NCI-H2107 (cell line): ENCODE data around the gene BECN2.

Experiments used
- DNase-seq: peaks from one replicate; lab custom pipeline; 2025; lab: John Stamatoyannopoulos, UW

The BECN2 gene

DNA sequence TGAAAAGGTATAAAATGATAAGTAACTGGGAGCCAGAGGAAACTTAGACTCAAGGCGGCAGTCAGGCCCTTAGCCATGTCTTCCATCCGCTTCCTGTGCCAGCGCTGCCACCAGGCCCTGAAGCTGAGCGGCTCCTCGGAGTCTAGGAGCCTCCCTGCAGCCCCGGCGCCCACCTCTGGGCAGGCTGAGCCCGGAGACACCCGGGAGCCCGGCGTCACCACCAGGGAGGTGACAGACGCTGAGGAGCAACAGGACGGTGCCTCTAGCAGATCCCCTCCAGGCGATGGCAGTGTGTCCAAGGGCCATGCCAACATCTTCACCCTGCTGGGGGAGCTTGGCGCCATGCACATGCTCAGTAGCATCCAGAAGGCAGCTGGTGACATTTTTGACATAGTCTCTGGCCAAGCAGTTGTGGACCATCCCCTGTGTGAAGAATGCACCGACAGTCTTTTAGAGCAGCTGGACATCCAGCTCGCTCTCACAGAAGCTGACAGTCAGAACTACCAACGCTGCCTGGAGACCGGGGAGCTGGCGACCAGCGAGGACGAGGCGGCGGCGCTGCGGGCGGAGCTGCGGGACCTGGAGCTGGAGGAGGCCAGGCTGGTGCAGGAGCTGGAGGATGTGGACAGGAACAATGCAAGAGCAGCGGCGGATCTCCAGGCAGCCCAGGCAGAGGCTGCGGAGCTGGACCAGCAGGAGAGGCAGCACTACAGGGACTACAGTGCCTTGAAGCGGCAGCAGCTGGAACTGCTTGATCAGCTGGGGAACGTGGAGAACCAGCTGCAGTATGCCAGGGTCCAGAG is at the start of gene BECN2:
Gene BECN2, plus strand, starts transcription at position 76 of the 803 bp plus-strand sequence. Its CDS starts 0 bp downstream, at position 76.
- no peak for DNase-seq

DNA sequence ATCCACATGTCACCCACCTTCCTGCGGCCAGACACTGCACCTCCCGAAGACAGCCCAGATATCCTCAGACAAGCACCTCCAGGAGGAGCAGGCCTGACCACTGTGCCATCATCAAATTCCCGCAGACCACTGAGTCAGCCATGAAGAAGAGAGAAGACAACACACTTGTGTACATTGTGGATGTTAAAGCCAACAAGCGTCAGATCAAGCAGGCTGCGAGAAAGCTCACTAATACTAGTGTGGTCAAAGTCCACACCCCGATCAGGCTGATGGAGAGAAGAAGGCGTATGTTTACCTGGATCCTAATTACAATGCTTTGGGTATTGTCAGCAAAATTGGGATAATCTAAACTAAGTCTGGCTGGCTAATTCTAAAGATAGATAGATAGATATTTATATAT is 41.4 kb upstream of the BECN2 start:
- no peak for DNase-seq

- DNase-seq: no peak
Observed at GRCh38 chr1:241917487-241917886, 40.1 kb upstream of the BECN2 start.

DNA sequence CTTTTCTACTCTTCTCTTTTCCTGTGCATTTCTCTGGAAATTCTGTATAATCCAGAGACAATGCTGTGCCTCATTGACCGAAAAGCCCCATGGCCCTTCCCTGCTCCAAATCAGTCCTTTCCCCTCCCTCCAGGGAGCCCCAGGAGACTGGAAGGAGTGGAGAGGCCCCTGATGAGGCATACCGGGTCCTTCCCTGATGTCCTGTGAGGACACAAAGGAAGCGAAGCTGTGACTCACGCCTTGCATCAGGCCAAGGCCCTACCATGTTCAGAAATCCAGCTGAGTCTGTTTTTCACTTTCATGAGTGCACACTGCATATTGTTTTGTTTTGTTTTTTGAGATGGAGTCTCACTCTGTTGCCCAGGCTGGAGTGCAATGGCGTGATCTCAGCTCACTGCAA is 38.7 kb upstream of the BECN2 start:
- DNase-seq: no peak

GRCh38 chr1:241924080-241924808 is 33.3 kb upstream of the BECN2 start:
- no peak for DNase-seq

GRCh38 chr1:241926141-241926540 is 31.4 kb upstream of the BECN2 start:
- DNase-seq: no peak

- DNase-seq: no peak
Observed at GRCh38 chr1:241927321-241927720, 30.2 kb upstream of the BECN2 start.

DNA sequence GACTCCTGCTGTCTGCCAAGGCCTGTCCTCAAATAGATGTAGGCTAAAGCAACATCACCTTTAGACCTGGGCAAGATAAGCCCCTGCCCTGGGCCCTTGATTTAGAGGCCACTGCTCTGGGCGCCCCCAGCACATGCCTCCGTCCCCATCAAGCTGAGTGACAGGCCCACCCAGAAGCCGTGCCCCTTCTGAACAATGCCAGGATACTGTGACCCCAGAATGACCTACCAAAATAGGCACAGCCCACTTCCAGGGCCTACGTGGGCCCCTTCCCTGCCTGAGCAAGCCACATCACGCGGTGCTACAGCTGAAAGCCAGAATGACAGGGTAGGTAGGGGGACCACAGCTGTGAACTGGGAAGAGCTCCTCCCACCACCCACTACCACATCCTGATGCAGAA is 24.7 kb upstream of the BECN2 start:
- DNase-seq: no peak

- no peak for DNase-seq
Observed at GRCh38 chr1:241934201-241934848, 23.2 kb upstream of the BECN2 start.

DNA sequence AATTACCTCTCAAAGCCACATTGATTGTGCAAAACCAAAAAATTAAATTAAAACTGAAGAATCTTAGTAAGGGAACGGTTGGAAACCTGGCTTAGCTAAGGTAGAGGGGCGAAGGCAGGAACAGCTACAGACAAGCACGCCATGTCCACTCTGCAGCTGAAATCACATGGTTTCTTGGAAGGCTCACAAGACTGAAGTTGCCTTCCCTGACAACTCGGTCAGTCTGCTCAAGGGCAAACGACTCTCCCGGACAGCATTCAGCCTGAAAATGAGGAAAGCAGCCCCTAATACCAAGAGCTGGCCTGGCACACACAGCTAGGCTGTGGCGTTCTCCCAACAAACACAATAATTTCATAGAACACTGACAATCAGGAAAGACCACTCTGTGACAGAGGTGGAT is 22.7 kb upstream of the BECN2 start:
- no peak for DNase-seq

DNA sequence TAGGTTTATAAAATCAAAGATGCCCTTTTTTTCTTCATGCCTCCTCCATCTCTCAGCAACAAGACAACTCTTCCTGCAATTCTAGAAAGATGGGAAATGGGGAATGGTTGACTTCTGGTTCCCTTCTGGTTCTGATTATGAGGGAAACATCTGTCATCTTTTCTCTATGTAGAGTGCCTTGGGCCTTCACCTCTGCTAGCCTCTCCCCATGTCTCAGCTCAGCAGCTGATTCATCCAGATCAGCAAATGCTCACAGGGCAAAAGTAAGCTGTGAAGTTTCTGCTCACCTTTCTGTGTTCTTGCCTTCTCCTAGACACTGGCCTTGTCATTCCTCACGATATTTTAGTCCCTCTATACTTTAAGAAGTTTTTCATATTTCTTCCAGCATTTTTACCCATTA is 17.8 kb upstream of the BECN2 start:
- DNase-seq: no peak

DNA sequence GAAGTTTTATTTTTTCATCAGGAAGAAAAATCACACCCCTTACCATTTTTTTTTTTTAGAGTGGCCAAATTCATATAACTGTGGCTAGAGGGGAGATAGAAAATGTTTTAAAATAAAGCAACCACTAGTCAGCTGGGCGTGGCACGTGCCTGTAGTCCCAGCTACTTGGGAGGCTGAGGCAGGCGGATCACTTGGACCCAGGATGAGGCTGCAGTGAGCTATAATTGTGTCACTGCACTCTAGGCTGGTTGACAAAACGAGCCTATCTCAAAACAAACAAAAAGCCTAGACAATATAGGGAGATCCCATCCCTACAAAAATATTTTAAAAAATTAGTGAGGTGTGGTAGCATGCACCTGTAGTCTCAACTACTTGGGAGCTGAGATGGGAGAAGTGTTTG is 14.8 kb upstream of the BECN2 start:
- no peak for DNase-seq

DNA sequence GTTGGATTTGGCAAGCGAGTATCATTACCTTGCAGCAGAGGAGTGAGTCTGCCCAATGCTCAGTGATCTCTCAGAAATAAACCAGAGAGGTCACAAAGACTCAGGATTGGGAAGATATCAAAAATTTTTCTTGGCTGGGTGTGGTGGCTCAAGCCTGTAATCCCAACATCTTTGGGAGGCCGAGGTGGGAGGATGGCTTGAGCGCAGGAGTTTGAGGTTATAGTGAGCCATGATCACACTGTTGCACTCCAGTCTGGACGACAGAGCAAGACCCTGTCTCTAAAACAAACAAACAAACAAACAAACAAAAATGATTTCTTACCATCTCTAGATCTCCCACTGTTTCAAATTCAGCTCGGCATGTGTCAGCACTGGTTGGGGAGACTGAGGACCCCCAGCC is 13.3 kb upstream of the BECN2 start:
- DNase-seq: no peak

GRCh38 chr1:241947354-241947753 is 10.2 kb upstream of the BECN2 start:
- no peak for DNase-seq

- no peak for DNase-seq
Observed at GRCh38 chr1:241950390-241950789, 7.2 kb upstream of the BECN2 start.

DNA sequence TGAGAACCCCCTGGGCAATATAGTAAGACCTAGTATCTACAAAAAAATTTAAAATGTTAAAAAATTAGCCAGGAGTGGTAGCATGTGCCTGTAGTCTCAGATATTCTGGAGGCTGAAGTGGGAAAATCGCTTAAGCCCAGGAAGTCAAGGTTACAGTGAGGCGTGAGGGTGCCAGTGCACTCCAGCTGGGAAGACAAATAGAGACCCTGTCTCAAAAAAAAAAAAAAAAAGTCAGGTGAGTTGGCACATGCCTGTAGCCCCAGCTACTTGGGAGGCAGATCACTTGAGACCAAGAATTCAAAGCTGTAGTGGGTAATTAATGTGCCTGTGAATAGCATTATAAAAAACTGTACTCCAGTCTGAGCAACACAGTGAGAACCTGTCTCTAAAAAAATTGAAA is 4.6 kb downstream of the BECN2 start:
- no peak for DNase-seq

GRCh38 chr1:241963722-241964121 is 6.2 kb downstream of the BECN2 start:
- DNase-seq: no peak

- no peak for DNase-seq
Observed at GRCh38 chr1:241964550-241965282, 7.1 kb downstream of the BECN2 start.

- DNase-seq: no peak
Observed at GRCh38 chr1:241968611-241969010, 11.0 kb downstream of the BECN2 start.

DNA sequence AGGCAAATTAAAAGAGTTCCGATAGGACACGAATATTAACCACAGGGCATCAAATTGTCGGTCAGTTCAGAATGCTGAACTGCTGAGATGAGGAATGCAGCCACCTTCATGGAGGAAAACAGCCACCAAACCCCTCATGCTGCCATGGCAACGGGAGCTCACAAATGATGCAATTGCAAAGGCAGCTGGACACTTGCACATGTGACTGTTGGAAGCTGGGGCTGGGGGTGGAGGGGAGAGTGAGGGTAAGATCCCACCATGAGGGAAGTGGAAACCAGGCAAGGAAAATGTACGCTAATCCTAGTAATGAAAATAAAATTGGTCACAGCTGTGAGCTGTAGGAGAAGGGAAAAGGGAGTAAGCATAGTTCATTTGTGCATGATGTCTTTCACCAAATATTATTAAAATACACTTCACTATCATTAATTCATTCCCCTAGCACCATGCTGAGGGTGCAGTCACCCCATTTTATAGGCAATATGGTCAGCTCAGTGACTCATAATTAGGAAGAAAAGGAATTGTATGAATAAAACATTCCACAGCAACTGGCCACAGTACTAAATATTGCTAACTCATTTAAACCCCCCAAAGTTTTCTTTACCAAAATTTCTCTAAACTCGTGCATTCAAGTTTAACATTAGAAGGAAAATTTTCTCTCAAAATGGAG is 15.3 kb downstream of the BECN2 start:
- DNase-seq: no peak

- no peak for DNase-seq
Observed at GRCh38 chr1:241976229-241976628, 18.7 kb downstream of the BECN2 start.

GRCh38 chr1:241979071-241979470 is 21.5 kb downstream of the BECN2 start:
- DNase-seq: no peak
